NCI-H82 treated with DMSO at 0.1 percent for 48 hours (cell line): Measurements from ENCODE around the gene NR1D1.

Source experiments
- DNase-seq: peaks from one replicate; lab custom pipeline; 2025; ENCODE audit not compliant: unreplicated experiment; lab: John Stamatoyannopoulos, UW

The NR1D1 gene

GRCh38 chr17:40111221-40112128, 11.1 kb upstream of the NR1D1 start:
- DNase-seq: peak; percentile 94

DNA sequence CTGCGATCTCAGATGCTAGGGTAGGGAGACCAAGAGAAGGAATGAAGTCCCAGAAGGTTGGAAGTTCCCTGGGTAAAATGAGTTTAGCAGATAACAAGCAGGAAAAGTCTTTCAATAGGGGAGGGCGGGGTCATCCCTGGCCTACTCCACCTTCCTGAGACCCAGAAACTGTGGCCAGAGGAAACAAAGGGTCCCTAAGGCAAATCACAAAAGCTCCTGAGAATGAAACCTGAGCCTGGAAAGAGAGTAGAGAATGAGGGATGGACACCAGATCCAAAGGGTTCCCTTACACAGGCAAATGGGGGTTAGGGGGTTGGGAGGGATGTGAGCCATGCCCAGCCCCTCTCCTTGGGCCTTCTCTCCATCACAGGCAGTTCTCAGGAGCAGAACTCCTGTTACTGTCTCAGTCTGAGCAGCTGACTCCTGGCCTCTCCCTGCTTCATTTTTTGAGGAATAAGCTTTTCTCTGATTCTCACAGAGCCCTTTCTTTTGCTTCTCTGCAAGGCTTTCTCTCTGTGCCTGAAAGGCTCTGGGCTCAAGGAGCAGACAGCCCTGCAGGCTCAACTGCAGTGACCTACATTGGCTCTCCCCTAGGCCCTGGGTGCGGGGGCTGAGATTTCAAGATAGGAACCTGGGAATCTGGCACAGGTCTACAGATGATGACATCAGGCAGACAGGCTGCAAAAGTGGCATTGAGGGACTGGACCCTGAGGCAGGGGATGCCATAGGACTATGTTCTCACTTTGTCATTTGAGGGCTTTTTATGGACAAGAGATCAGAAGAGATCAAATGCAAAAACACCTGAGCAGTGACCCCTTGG, 9.8 kb upstream of the NR1D1 start:
- no peak for DNase-seq

GRCh38 chr17:40108970-40109824, 8.8 kb upstream of the NR1D1 start:
- no peak for DNase-seq

GRCh38 chr17:40107522-40108174, 7.3 kb upstream of the NR1D1 start:
- DNase-seq: no peak

DNA sequence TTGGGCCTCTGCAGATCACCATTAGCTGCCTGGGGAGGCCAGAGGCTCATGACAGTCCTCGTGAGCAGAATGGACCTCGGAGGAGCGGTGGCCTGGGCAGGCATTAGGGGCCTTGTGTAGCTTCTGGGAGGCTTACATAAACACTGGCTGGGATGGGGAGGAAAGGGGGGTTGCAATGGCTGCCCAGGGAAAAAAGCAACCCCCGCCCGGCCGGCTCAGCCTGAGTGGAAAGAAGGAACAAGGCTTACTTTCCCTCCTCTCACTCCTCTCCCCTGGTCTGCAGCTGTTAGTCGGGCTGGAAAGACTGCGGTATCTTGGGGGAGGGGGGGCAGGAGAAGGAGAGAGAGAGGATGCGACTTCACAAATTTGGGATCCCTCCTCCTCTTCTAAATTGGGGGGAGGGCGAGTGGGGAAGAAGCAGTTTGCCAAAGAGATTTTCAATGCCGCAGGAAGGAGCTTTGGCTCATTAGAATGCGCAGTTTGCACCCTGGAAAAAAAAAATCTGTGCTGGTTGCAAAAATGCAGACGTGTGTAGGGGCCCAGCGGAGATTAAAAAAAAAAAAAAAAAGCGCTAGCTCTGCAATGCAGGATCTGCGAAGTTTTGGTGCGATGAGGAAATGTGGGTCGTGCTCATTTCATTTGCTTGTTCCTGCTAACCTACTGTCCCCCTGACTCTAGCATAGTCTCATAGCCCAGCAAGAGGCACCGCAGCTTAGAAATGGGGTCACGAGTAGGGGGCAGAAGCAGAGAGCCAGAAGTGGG, 6.6 kb upstream of the NR1D1 start:
- no peak for DNase-seq

DNA sequence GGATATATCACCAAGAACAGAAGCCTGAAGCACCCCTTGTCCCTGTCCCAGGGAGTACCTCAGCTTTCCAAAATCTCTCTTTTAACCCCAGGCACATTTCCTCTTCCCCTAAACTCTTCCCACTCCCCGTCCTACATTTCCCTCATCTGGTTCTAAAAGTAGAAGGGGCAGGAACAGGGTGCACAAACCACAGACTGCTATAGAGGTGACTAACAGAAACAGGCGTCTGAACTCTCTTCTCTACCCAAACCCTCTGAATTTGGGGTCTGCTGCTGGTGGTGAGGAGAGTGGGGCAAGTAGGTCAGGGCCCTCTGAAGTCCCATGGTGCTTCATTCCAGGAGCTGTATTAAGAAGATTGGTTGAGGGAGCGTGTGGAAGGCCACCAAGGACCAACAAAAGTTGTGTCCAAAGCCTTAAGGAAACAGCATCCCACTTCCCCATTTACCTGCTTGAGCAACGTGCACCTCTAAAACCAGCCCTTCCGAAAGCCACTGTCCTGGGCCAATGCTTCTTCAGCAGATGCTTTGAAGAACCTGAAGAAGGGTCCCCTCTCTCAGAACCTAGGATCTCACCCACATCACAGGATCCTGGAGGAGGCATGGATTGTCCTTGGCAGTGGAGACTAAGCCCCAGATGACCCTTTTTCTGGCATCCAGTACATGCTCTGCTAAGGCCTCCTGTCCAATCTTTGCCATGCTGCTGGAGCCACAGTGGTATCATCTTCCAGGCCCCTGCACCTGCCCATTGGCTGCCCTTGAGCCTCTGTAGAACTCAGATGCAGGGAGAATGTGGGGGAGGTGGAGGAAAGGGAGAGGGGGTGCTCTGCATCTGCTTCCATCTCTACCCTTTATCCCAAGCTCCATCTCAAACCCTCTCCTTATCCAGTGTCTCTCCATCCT, 5.7 kb upstream of the NR1D1 start:
- no peak for DNase-seq

DNA sequence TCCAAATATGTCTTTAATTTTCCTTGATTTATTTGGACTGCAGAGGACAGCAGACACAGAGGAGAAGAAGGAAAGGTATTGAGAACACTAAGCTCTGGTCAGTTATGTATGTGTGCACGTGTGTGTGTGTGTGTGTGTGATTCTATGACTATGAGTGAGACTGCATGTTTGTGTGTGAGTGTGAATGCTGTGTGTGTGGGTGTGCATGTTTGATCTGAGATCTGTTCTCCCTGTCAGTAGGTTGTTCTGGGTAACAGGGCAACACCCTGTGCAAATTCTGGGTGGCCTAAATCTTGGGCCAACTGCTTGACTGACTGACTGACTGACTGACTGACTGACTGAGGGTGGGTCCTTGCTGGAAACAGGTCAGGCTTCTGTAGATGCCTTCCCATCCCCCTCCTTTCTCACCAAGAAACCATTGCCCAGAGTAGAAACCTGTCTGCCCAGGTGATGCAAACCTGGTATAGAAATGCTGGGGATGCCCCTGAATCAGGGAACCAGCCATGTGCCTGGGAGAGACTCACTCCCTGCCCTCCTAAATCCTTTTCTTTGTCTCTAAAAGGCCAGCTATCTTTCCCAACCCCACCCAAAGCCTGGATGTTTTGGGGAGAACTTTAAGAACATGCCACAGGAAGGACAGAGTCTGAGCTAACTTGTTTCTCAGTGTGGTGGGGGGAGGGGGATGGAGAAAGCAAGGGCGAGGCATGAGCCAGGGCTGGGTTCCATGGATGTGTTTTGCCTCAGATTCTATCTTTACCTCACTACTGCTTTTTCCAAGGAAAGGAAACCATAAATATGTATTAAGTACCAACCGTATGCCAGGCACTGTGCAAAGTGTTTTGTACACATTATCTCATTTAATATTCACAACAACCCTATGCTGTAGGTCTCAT, 4.5 kb upstream of the NR1D1 start:
- no peak for DNase-seq

DNA sequence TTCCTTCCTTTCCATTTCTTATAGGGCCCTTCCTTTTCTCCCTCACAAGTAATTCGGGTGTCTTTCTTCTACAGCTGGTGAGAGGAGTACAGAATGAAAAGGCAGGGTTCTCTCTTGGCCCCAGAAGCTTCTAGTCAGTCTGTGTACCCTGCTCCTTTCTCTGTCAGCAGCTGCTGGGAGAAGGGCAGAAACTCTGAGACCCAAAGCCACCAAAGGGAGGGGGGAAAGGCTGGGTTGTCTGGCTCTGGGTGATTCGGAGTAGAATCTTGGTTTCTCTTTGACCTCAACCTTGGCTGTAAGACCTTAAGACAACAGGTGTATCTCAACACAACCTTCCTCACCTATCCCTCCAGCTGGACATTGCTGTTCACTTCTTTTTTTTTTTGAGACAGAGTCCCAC, 3.3 kb upstream of the NR1D1 start:
- DNase-seq: no peak

GRCh38 chr17:40103071-40103661, 2.8 kb upstream of the NR1D1 start:
- DNase-seq: no peak

GRCh38 chr17:40101367-40102210, 1.2 kb upstream of the NR1D1 start:
- DNase-seq: no peak

- DNase-seq: peak; percentile 89
Observed at GRCh38 chr17:40100669-40101366, 429 bp upstream of the NR1D1 start.

DNA sequence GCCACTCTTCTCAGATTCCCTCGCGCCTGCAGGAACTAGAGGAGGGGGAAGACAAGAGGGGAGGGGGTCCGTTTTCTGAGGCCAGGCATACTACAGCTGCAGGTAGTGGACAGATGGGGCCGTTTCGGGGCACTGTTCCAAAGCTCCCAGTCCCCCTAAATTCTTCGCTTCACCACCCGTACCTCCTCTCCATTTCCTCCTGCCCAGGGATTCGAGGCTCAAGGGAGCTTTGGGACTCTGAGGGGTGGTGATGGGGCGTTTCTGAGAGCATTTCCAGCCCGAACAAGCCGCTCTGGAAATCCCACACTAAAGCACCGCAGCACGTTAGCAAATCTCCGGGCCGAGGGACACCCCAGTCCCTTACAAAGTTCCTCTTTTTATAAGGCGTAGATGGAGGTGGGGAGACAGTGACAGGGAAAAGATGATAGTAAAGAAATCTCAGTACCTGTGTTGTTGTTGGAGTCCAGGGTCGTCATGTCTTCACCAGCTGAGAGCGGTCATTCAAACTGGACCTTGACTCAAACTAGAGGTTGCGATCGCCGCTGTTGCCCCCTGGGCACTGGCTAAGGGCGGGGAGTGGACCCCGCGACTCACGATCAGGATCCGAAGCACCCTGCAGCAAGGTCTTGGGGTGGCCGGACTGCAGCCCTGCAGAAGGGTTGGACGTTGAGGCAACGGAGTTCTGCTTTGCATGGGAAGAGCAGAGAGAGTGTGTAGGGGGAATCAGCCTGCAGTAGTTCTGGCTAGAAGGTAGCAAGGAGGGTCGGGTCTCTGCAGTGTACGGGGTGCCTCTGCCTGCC, 570 bp downstream of the NR1D1 start:
- DNase-seq: no peak

- peak; percentile 95 for DNase-seq
Observed at GRCh38 chr17:40098846-40099618, 1.4 kb downstream of the NR1D1 start.
